Osteocyte (in vitro differentiated cells): Measurements from ENCODE around the gene HID1. TPM values are rescaled to one million over a fixed set of nuclear protein-coding genes. Genes with fewer than 3 reads are reported as not detected.

Experiments used
- DNase-seq: peaks from one replicate; pipeline ENCODE4 v3.0.0; 2021; ENCODE audit warnings: mixed read lengths; ENCODE audit not compliant: unreplicated experiment; ENCODE audit errors: extremely low spot score
- H3K27ac Mint-ChIP-seq: one replicate; pipeline ENCODE4 v1.8.0; 2021; ENCODE audit warnings: mild to moderate bottlenecking, mixed read lengths; ENCODE audit not compliant: unreplicated experiment
- H3K27me3 Mint-ChIP-seq: one replicate; pipeline ENCODE4 v1.8.0; 2021; ENCODE audit warnings: mixed read lengths; ENCODE audit not compliant: unreplicated experiment
- H3K36me3 Mint-ChIP-seq: one replicate; pipeline ENCODE4 v1.8.0; 2021; ENCODE audit warnings: mixed read lengths; ENCODE audit not compliant: unreplicated experiment
- H3K4me1 Mint-ChIP-seq: one replicate; pipeline ENCODE4 v1.8.0; 2021; ENCODE audit warnings: mixed read lengths; ENCODE audit not compliant: unreplicated experiment
- H3K4me3 Mint-ChIP-seq: one replicate; pipeline ENCODE4 v1.8.0; 2021; ENCODE audit warnings: mild to moderate bottlenecking, moderate library complexity, mixed read lengths; ENCODE audit not compliant: unreplicated experiment
- H3K9me3 Mint-ChIP-seq: one replicate; pipeline ENCODE4 v1.8.0; 2021; ENCODE audit warnings: mixed read lengths; ENCODE audit not compliant: unreplicated experiment
- total RNA-seq: library from RNA; stranded (reverse); gene quantifications from 2 replicates; pipeline ENCODE4 v1.2.1, GENCODE V29; 2021
- TF ChIP-seq, protein P1 (sequence below): fragments of 200-600 bp; sonication (generic); IDR thresholded peaks from 2 replicates; pipeline ENCODE4 v1.5.0; 2021; ENCODE audit warnings: antibody characterized with exemption, mild to moderate bottlenecking, moderate library complexity

HID1 gene
- total RNA-seq, 1 donor from 2014 or later, result 10.1 TPM

DNA sequence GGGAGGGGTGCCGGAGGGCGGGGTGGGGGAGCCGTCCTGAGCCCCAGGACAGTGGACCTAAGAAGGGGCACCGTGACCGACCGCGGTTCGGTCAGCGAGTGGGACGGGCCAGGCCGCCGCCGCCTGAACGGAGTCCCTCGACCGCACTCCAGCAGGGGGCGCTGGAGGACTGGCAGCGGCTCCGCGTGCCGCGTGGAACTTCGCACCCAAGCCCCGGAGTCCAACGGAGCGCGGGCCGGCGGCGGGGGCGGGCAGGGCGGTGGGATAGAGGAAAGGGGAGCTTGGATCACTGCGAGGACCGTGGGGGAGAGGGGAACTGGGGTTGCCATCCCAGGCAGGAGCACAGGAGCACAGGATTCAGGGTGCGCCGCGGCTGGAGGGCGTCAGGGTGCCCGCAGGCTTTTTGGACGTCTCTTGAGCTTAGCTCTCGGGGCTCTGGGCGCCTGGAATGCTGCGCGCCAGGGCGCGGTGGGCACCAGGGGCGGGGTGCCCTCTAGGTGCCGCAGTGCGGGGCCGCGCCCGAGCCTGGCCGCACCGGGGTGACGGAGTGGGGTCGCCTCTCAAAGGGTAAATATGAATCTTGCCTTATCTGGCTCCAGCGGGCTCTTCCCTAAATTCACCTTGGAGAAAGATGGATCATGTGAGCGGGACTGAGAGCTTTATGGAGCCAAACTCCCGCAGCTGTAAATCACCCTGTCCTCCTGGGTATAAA is 48.9 kb downstream of the HID1 start:
- peaks cover 43% of the 10 kb centered on the region for H3K27me3 Mint-ChIP-seq
- H3K4me3 Mint-ChIP-seq, result no peak overlapping the region
- H3K9me3 Mint-ChIP-seq, result no peaks in the 10 kb centered on the region
- TF ChIP-seq, protein P1, sequence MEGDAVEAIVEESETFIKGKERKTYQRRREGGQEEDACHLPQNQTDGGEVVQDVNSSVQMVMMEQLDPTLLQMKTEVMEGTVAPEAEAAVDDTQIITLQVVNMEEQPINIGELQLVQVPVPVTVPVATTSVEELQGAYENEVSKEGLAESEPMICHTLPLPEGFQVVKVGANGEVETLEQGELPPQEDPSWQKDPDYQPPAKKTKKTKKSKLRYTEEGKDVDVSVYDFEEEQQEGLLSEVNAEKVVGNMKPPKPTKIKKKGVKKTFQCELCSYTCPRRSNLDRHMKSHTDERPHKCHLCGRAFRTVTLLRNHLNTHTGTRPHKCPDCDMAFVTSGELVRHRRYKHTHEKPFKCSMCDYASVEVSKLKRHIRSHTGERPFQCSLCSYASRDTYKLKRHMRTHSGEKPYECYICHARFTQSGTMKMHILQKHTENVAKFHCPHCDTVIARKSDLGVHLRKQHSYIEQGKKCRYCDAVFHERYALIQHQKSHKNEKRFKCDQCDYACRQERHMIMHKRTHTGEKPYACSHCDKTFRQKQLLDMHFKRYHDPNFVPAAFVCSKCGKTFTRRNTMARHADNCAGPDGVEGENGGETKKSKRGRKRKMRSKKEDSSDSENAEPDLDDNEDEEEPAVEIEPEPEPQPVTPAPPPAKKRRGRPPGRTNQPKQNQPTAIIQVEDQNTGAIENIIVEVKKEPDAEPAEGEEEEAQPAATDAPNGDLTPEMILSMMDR, result peak; percentile 83
- no peak overlapping the region for H3K27ac Mint-ChIP-seq
- peak; percentile 90 for DNase-seq
- peaks cover 2% of the 10 kb centered on the region for H3K4me1 Mint-ChIP-seq
- H3K36me3 Mint-ChIP-seq, result no peaks in the 10 kb centered on the region

DNA sequence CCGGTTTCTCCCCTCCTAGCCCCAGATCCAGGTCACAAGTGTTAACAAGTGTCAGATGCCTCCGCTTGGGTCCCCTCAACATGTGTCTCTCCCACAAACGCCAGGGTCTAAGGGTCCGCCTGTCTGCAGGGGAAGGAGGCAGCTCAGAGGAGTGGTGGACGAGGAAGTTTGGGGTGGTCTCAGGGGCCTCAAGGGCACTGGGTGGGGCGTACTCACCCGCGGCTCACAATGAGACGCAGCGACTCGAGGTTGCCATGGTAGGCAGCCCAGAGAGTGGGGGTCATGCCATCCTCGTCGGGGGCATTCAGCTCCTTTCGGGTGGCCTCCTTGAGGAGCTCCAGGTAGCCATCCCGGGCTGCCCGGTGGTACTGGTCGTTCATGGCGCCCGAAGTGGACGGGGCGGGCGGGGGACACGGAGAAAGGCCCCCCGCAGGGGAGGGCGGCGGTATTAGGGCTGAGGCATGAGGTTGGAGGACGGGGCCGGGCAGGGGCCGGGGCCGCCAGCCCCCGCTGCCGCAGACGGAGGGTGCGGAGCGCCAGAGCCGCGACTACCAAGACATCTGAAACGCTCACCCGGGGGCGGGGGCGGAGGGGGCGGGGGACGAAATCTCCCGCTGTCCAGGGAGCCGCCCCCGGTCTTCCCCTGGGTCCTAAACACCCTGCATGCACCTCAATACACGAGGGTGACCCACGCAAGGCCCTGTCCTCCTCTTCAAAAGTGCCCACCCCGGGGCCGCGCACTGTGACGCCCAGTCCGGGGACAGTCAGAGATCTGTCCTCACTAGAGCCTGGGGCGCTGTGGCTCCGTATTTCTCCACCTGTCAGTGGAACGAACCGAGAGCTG is 49.6 kb downstream of the HID1 start, which contains the start of gene USH1G:
USH1G (minus strand) TSS at position 562 of the 844 bp plus-strand sequence; CDS start at position 380, 182 bp downstream.
- H3K27me3 Mint-ChIP-seq, result peaks cover 37% of the 10 kb centered on the region
- H3K4me3 Mint-ChIP-seq, result peak within 1 kb of the TSS; percentile 29
- TF ChIP-seq, protein P1, result no peak

DNA sequence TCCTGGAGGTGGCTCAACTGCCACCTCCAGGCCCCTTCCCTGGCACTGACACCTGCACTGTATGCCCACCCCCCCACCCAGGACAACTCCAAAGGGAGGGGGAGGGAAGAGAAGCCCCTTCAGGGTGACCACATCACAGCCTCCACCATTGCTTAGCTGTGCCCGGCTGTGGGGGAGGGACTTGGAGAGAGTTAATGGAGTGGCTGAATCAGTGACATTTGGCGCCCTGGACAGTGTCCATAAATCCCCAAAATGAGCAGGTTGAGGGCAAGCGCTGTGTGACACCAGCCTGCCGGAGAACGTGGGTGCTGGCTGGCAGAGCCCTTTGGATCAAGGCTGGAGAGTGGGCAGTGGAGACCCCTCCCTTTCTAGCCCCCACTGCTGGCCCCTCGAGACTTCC is 50.4 kb downstream of the HID1 start:
- Mint-ChIP-seq H3K4me1 (peaks cover 2% of the 10 kb centered on the region), H3K27me3 (peaks cover 37% of the 10 kb centered on the region)

More for the DNA sequence above, 49.6 kb downstream of the HID1 start, which contains the start of gene USH1G:
- Mint-ChIP-seq H3K36me3 (no peaks in the 10 kb centered on the region), H3K27ac (no peak within 1 kb of the TSS), H3K9me3 (no peaks in the 10 kb centered on the region), H3K4me1 (peaks cover 2% of the 10 kb centered on the region)
- DNase-seq, result no peak

DNA sequence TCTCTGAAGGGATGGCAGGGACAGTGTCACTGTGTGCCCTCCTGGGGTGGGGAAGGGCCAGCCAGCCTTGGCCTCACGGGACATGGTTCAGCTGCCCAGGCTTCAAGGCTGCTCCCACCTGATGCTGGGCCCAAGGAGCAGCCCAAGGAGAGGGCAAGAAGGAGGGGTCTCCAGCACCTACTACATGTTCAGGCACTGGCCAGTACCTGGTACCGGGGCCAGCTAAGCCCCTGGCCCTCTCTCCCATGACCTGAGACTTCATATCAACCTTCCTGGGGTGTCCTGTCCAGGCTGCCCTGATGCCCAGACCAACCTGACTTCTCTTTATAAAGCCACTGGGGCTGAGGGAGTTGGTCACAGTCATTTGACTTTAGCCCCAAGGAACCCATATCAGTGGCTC is 50.8 kb downstream of the HID1 start:
- H3K27me3 Mint-ChIP-seq, result peaks cover 34% of the 10 kb centered on the region
- H3K36me3 Mint-ChIP-seq, result no peaks in the 10 kb centered on the region
- H3K9me3 Mint-ChIP-seq, result no peaks in the 10 kb centered on the region
- peaks cover 2% of the 10 kb centered on the region for H3K4me1 Mint-ChIP-seq
- H3K27ac Mint-ChIP-seq, result no peak overlapping the region
- no peak for DNase-seq
- H3K4me3 Mint-ChIP-seq, result no peak overlapping the region
- TF ChIP-seq, protein P1, result no peak

More for the DNA sequence above, 50.4 kb downstream of the HID1 start:
- no peak overlapping the region for H3K27ac Mint-ChIP-seq
- H3K4me3 Mint-ChIP-seq, result no peak overlapping the region
- no peak for DNase-seq
- H3K9me3 Mint-ChIP-seq, result no peaks in the 10 kb centered on the region
- TF ChIP-seq, protein P1, result no peak
- H3K36me3 Mint-ChIP-seq, result no peaks in the 10 kb centered on the region
